ENCODE data around the gene ORC1.

ORC1 gene

GRCh38 chr1:52352690-52353089 is 51.5 kb downstream of the ORC1 start:
- no peak overlapping the region for H3K4me3 ChIP-seq (ENCODE audit: low read depth, low read length)
- DNase-seq (ENCODE audit: low read depth) = no peak
- TF ChIP-seq CTCF (IDR thresholded peaks at IDR 0.05; ENCODE audit: control insufficient read depth, extremely low read depth, insufficient read depth) = no peak

- no peak overlapping the region for H3K4me3 ChIP-seq (ENCODE audit: low read depth, low read length)
- peak; percentile 19 for DNase-seq (ENCODE audit: low read depth)
- TF ChIP-seq CTCF (IDR thresholded peaks at IDR 0.05; ENCODE audit: control insufficient read depth, extremely low read depth, insufficient read depth) = peak; percentile 76
Observed at GRCh38 chr1:52348704-52349300, 55.4 kb downstream of the ORC1 start.

- no peak for DNase-seq (ENCODE audit: low read depth)
- no peak for TF ChIP-seq CTCF (IDR thresholded peaks at IDR 0.05; ENCODE audit: control insufficient read depth, extremely low read depth, insufficient read depth)
- no peak overlapping the region for H3K4me3 ChIP-seq (ENCODE audit: low read depth, low read length)
Observed at GRCh38 chr1:52346653-52347052, 57.6 kb downstream of the ORC1 start.

GRCh38 chr1:52345252-52345651 is 59.0 kb downstream of the ORC1 start:
- DNase-seq (ENCODE audit: low read depth) = no peak
- no peak overlapping the region for H3K4me3 ChIP-seq (ENCODE audit: low read depth, low read length)
- no peak for TF ChIP-seq CTCF (IDR thresholded peaks at IDR 0.05; ENCODE audit: control insufficient read depth, extremely low read depth, insufficient read depth)

- DNase-seq (ENCODE audit: low read depth) = no peak
- no peak for TF ChIP-seq CTCF (IDR thresholded peaks at IDR 0.05; ENCODE audit: control insufficient read depth, extremely low read depth, insufficient read depth)
- H3K4me3 ChIP-seq (ENCODE audit: low read depth, low read length) = no peak overlapping the region
Observed at GRCh38 chr1:52343979-52344378, 60.2 kb downstream of the ORC1 start.

- no peak overlapping the region for H3K4me3 ChIP-seq (ENCODE audit: low read depth, low read length)
- no peak for TF ChIP-seq CTCF (IDR thresholded peaks at IDR 0.05; ENCODE audit: control insufficient read depth, extremely low read depth, insufficient read depth)
- DNase-seq (ENCODE audit: low read depth) = no peak
Observed at GRCh38 chr1:52341655-52342260, 62.5 kb downstream of the ORC1 start.

GRCh38 chr1:52337439-52337838 is 66.8 kb downstream of the ORC1 start:
- no peak for DNase-seq (ENCODE audit: low read depth)
- no peak overlapping the region for H3K4me3 ChIP-seq (ENCODE audit: low read depth, low read length)
- no peak for TF ChIP-seq CTCF (IDR thresholded peaks at IDR 0.05; ENCODE audit: control insufficient read depth, extremely low read depth, insufficient read depth)
